Hepatocyte (in vitro differentiated cells): ENCODE data around the gene DNAJC2. TPM values are rescaled to one million over a fixed set of nuclear protein-coding genes. Genes with fewer than 3 reads are reported as not detected.
"Not testable (repeated sequence)": the region's sequence is repeated elsewhere in the genome, so short reads cannot be mapped to it uniquely, and the experiment has no call there.

Source experiments
- DNase-seq: peaks from one replicate; pipeline ENCODE4 v3.0.0-alpha.2; 2016; ENCODE audit warnings: low spot score
- H2AFZ ChIP-seq: fragments of 200-600 bp; sonication (generic); 2 replicates; pipeline ENCODE4 v1.6.0; 2016; ENCODE audit warnings: antibody characterized with exemption, mild to moderate bottlenecking
- H3K27ac ChIP-seq: fragments of 200-600 bp; sonication (generic); 2 replicates; pipeline ENCODE4 v1.5.1; 2016; ENCODE audit warnings: mild to moderate bottlenecking
- H3K27me3 ChIP-seq: fragments of 200-600 bp; sonication (generic); 2 replicates; pipeline ENCODE4 v1.6.1; 2016
- H3K36me3 ChIP-seq: fragments of 200-600 bp; sonication (generic); replicated peaks from 2 replicates; pipeline ENCODE4 v1.5.1; 2016; ENCODE audit warnings: low read depth; ENCODE audit not compliant: insufficient read depth
- H3K4me1 ChIP-seq: fragments of 200-600 bp; sonication (generic); 2 replicates; pipeline ENCODE4 v1.5.1; 2016; ENCODE audit warnings: mild to moderate bottlenecking, moderate library complexity; ENCODE audit not compliant: insufficient read depth
- H3K4me2 ChIP-seq: fragments of 200-600 bp; sonication (generic); 2 replicates; pipeline ENCODE4 v1.6.0; 2016
- H3K4me3 ChIP-seq: fragments of 200-600 bp; sonication (generic); 2 replicates; pipeline ENCODE4 v1.5.1; 2016; ENCODE audit warnings: mild to moderate bottlenecking
- H3K79me2 ChIP-seq: fragments of 200-600 bp; sonication (generic); 2 replicates; pipeline ENCODE4 v1.6.0; 2017; ENCODE audit warnings: mild to moderate bottlenecking
- H3K9me2 ChIP-seq: fragments of 200-600 bp; sonication (generic); replicated peaks from 2 replicates; pipeline ENCODE4 v1.6.0; 2017; ENCODE audit warnings: mild to moderate bottlenecking; ENCODE audit not compliant: insufficient read depth
- H3K9me3 ChIP-seq: fragments of 200-600 bp; sonication (generic); 2 replicates; pipeline ENCODE4 v1.5.1; 2016; ENCODE audit warnings: low read depth, mild to moderate bottlenecking
- H4K20me1 ChIP-seq: fragments of 200-600 bp; sonication (generic); 2 replicates; pipeline ENCODE4 v1.6.0; 2016; ENCODE audit warnings: mild to moderate bottlenecking; ENCODE audit not compliant: insufficient read depth, poor library complexity, severe bottlenecking
- EZH2 ChIP-seq: fragments of 200-600 bp; sonication (generic); IDR thresholded peaks from 2 replicates; pipeline ENCODE4 v1.6.1; 2016; ENCODE audit warnings: antibody characterized with exemption, mild to moderate bottlenecking, borderline replicate concordance
- EZH2phosphoT487 ChIP-seq: fragments of 200-600 bp; sonication (generic); IDR thresholded peaks from one replicate; pipeline ENCODE4 v1.6.1; 2018; ENCODE audit warnings: antibody characterized with exemption, mild to moderate bottlenecking, low read depth, moderate library complexity; ENCODE audit not compliant: unreplicated experiment, severe bottlenecking
- WGBS: methylation state at CpG from one replicate; pipeline ENCODE4 v1.1.6; 2016; ENCODE audit warnings: low lambda C conversion rate; ENCODE audit errors: missing lambda C conversion rate; 5-methylcytosine and 5-hydroxymethylcytosine counted together
- polyA plus RNA-seq: library from polyadenylated mRNA; unstranded; fragments of >200 nt; fragmentation: Nextera tagmentation; extraction: Ambion mirVana; gene quantifications from 2 replicates; pipeline ENCODE4 v1.2.1, GENCODE V29; 2016
- total RNA-seq: library from RNA; depleted of rRNA; stranded (reverse); fragments of >200 nt; gene quantifications from 2 replicates; pipeline ENCODE4 v1.2.3, GENCODE V29; 2014
- TF ChIP-seq, protein P1 (sequence below): fragments of 200-600 bp; sonication (generic); IDR thresholded peaks from 2 replicates; pipeline ENCODE4 v1.5.1; 2016; ENCODE audit warnings: antibody characterized with exemption, mild to moderate bottlenecking; ENCODE audit not compliant: poor library complexity

Gene DNAJC2
- total and polyA plus RNA-seq, 2 experiments from 2014 or later: 24.8 to 38.2 TPM

DNA sequence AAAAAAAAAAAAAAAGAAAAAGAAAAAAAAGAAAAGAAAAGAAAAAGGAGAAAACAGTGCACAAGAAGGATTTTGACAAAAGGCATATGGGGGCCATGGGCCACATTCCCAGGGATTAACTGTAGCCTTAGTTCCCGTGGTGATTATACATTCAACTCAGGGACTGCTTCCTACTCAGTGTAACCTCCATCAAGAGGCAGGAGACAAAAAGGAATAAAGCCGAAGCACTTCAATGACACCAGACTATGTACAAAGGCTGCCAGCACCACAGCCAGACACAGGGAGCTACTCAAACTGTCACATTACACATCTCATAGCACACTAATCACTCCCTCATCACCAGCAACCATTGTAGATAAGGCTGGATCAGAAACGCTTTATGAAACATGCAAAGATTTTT is 52.4 kb downstream of the DNAJC2 start:
- DNase-seq: no peak

DNA sequence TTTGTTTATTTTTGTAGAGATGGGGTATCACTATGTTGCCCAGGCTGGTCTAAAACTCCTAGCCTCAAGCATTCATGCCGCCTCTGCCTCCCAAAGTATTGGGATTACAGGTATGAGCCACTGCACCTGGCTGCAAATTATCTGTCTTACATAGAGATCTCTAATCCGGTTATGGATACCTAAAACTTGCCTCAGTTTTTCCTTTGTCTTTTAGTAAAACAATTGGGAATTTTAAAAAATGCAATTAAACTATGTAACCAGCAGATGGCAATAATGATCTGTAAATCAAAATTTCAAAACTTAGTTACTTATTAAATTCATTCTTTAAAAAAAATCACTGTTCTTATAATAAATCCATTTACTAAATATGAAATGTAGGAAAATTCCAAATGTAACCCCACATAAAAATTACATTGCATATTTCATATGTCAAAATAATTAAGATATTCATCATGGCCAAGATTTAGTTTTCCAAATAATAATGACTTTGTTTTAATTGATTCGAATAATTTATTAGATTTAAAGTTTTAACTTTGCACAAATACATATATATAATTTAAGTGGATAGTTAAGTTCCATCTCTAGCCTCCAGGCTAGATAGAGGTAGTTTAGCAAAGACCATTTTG is 61.7 kb downstream of the DNAJC2 start:
- not testable (repeated sequence) for H3K79me2 ChIP-seq, H2AFZ ChIP-seq, H3K4me3 ChIP-seq, H3K27ac ChIP-seq, H3K9me3 ChIP-seq, H3K9me2 ChIP-seq, H3K4me2 ChIP-seq, DNase-seq, H3K4me1 ChIP-seq, H4K20me1 ChIP-seq, H3K36me3 ChIP-seq
- TF ChIP-seq, protein P1, sequence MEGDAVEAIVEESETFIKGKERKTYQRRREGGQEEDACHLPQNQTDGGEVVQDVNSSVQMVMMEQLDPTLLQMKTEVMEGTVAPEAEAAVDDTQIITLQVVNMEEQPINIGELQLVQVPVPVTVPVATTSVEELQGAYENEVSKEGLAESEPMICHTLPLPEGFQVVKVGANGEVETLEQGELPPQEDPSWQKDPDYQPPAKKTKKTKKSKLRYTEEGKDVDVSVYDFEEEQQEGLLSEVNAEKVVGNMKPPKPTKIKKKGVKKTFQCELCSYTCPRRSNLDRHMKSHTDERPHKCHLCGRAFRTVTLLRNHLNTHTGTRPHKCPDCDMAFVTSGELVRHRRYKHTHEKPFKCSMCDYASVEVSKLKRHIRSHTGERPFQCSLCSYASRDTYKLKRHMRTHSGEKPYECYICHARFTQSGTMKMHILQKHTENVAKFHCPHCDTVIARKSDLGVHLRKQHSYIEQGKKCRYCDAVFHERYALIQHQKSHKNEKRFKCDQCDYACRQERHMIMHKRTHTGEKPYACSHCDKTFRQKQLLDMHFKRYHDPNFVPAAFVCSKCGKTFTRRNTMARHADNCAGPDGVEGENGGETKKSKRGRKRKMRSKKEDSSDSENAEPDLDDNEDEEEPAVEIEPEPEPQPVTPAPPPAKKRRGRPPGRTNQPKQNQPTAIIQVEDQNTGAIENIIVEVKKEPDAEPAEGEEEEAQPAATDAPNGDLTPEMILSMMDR: peak; percentile 13
- H3K27me3 ChIP-seq: peaks cover 20% of the 10 kb centered on the region
- WGBS: 60% methylated on average over 3 of the region's 3 CpGs

More for the DNA sequence above, 52.4 kb downstream of the DNAJC2 start:
- Histone ChIP-seq H2AFZ (no peak overlapping the region), H3K36me3 (no peaks in the 10 kb centered on the region), H3K4me2 (no peak overlapping the region), H3K9me2 (no peaks in the 10 kb centered on the region), H3K4me1 (no peaks in the 10 kb centered on the region), H3K4me3 (no peak overlapping the region), H3K27ac (no peak overlapping the region), H4K20me1 (no peaks in the 10 kb centered on the region), H3K79me2 (no peaks in the 10 kb centered on the region), H3K27me3 (no peaks in the 10 kb centered on the region), H3K9me3 (no peaks in the 10 kb centered on the region)
- TF ChIP-seq EZH2phosphoT487 (no peak), EZH2 (no peak)
- TF ChIP-seq, protein P1: no peak
- WGBS: 63% methylated on average over 3 of the region's 3 CpGs

DNA sequence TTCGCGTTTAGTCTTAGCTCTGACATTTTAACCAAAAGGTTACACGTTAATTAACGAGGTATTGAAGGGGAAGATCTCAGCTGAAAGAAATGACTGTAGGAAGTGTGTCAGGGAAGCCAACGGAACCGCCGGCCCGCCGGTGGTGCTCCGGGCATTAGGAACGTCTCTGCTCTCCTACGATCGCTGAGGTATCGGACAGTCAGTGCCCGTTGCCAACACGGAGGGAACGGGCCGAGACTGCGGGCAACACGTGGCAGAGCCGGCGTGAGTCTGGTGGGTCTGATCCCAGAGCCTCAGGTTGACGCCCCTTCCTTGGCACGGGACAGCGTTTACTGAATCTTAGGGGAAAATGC is 63.8 kb downstream of the DNAJC2 start:
- H3K27ac ChIP-seq: not testable (repeated sequence)
- peak; percentile 15 for DNase-seq

DNA sequence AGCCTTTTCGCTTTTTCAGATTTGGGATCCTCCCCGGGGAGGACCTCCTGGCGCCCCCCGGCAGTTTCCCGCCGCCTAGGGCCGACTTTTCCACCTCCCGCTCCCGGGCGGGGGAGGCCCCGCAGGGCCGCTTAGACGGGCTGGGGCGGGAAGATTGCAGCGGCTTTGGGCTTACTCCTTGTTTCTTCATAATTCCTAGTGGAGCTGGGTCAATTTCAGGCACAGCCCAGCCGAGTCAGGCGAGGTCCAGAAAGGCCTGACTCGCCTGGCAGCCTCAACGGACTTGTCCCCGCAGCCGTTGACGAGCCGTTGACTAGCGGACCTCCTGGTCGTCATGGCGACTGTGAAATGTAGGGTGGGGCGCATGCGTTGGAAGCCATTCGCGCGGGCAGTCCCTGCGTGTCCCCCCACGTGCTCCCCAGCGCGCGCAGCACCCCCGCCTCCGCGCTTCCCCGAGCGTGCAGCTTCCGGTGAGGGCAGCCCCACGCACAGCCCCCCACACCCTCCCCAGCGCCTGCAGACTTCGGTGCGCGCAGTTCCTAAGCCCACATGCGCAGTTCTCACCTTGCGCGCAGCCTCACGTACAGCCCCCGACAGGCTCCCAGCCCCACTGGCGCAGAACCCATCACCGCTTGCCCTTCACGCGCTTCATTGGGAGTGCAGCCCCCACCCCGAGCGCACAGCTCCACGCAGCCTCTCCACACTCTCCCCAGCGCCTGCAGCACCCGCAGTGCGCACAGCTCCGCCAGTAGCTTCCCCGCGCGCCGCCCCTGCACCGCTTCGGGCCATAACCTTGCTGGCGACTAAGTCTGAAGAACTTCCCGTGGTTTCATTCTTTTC is 64.4 kb downstream of the DNAJC2 start:
- Histone ChIP-seq H3K4me2 (peak overlapping the region; percentile 96), H3K4me3 (peak overlapping the region; percentile 57), H3K27me3 (peaks cover 20% of the 10 kb centered on the region), H2AFZ (peak overlapping the region; percentile 59)
- H3K27ac ChIP-seq, H4K20me1 ChIP-seq, H3K9me3 ChIP-seq, H3K79me2 ChIP-seq, H3K36me3 ChIP-seq, H3K9me2 ChIP-seq, H3K4me1 ChIP-seq: not testable (repeated sequence)
- peak; percentile 54 for DNase-seq
- WGBS: 2% methylated on average over 51 of the region's 71 CpGs

More for the DNA sequence above, 63.8 kb downstream of the DNAJC2 start:
- peak overlapping the region; percentile 59 for H2AFZ ChIP-seq
- not testable (repeated sequence) for H3K79me2 ChIP-seq, H3K36me3 ChIP-seq, H3K4me1 ChIP-seq, H3K9me3 ChIP-seq, H4K20me1 ChIP-seq, H3K9me2 ChIP-seq
- WGBS: 2% methylated on average over 25 of the region's 25 CpGs
- peaks cover 20% of the 10 kb centered on the region for H3K27me3 ChIP-seq
- H3K4me2 ChIP-seq: peak overlapping the region; percentile 96
- H3K4me3 ChIP-seq: peak overlapping the region; percentile 57

DNA sequence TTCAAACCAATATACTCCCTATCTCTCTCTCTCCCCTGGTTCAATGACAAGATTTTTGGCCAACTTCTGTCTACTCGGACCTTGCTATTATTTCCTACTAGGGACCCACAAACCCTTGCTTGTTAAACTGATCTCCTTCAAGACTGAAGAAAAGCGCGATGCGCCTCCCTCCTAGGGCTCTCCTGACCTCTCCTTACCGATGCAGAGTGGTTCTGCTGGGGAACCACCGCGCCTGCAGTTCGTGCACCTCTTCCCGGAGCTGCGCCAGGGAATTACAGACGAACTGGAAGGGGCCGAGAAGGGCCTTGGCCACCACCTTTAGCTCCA is 65.0 kb downstream of the DNAJC2 start:
- Histone ChIP-seq H3K4me3 (peak overlapping the region; percentile 57), H3K4me2 (peak overlapping the region; percentile 96), H2AFZ (peak overlapping the region; percentile 59), H3K27me3 (peaks cover 20% of the 10 kb centered on the region)
- H3K36me3 ChIP-seq, H3K9me2 ChIP-seq, H4K20me1 ChIP-seq, H3K4me1 ChIP-seq, H3K9me3 ChIP-seq, H3K27ac ChIP-seq, H3K79me2 ChIP-seq: not testable (repeated sequence)
- DNase-seq: peak; percentile 13
- WGBS: 2% methylated on average over 12 of the region's 12 CpGs

DNA sequence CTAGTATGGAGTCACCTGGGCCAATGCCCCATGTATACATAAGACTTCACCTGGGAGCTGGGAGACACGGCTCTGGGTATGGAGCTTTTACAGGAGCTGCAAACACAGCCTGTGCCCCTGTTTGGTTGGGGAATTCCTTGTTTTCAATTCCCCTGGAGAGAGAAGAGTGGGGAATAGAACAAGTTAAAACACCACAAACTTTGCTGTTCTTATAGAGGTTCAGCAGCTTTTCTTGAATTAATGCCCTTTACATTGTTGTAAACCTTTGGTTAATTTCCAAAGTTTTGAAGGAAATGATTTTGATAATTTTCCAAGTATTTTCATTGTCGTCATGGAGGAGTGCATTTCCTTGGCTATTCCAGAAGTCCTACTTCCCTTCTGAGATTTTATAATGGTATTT is 66.4 kb downstream of the DNAJC2 start:
- H3K79me2 ChIP-seq, H3K4me2 ChIP-seq, H3K4me3 ChIP-seq, H3K36me3 ChIP-seq, DNase-seq, H3K9me3 ChIP-seq, H2AFZ ChIP-seq, H3K4me1 ChIP-seq, H3K27ac ChIP-seq, H3K9me2 ChIP-seq, H4K20me1 ChIP-seq: not testable (repeated sequence)
- peaks cover 20% of the 10 kb centered on the region for H3K27me3 ChIP-seq
- 88% methylated on average over 2 of the region's 2 CpGs for WGBS

DNA sequence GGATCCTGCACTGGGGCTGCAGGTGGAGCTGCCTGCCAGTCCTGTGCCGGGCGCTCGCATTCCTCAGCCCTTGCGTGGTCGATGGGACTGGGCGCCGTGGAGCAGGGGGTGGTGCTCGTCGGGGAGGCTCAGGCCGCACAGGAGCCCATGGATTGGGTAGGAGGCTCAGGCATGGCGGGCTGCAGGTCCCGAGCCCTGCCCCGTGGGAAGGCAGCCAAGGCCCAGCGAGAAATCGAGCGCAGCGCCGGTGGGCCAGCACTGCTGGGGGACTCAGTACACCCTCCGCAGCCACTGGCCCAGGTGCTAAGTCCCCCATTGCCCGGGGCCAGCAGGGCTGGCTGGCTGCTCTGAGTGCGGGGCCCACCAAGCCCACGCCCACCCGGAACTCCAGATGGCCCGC is 69.7 kb downstream of the DNAJC2 start:
- not testable (repeated sequence) for H3K79me2 ChIP-seq, H2AFZ ChIP-seq, H3K4me1 ChIP-seq, H3K36me3 ChIP-seq, H3K4me3 ChIP-seq, DNase-seq, H3K9me2 ChIP-seq, H3K4me2 ChIP-seq, H4K20me1 ChIP-seq, H3K9me3 ChIP-seq, H3K27ac ChIP-seq
- H3K27me3 ChIP-seq: peaks cover 14% of the 10 kb centered on the region
- WGBS: 94% methylated on average over 20 of the region's 24 CpGs
